ENCODE measurements around the gene IQGAP2.

DNA sequence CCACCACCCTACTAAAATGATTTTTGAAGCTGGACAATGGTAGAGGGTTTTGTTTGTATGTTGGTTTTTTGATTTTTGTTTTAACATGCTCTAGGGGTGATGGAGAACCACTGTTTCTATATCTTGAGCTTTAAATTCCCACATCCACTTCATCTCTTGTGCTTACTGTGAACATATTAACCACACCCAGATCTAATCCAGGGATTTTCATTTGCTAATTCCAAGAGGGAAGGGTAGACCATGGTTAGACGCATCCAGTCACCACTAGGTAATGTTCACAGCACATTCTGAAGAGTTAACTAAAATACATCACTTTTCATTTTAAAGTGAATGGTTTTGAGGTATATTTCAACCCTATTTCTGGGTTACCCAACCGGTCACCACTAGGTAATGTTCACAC is 36.5 kb upstream of the IQGAP2 start:
- TF ChIP-seq ZNF274 (IDR thresholded peaks at IDR 0.05; ENCODE audit: low read depth, low read length) (no peak), YY1 (IDR thresholded peaks at IDR 0.05; ENCODE audit: insufficient read depth, insufficient read length) (no peak)
